GM19193 (cell line): Measurements from ENCODE around the gene SYNGR3.

Experiments used
- POLR2A ChIP-seq: IDR thresholded peaks from 4 replicates; pipeline ENCODE4 v1.6.1; 2011; ENCODE audit not compliant: insufficient read depth, insufficient read length; ENCODE audit errors: extremely low read depth

SYNGR3 gene

DNA sequence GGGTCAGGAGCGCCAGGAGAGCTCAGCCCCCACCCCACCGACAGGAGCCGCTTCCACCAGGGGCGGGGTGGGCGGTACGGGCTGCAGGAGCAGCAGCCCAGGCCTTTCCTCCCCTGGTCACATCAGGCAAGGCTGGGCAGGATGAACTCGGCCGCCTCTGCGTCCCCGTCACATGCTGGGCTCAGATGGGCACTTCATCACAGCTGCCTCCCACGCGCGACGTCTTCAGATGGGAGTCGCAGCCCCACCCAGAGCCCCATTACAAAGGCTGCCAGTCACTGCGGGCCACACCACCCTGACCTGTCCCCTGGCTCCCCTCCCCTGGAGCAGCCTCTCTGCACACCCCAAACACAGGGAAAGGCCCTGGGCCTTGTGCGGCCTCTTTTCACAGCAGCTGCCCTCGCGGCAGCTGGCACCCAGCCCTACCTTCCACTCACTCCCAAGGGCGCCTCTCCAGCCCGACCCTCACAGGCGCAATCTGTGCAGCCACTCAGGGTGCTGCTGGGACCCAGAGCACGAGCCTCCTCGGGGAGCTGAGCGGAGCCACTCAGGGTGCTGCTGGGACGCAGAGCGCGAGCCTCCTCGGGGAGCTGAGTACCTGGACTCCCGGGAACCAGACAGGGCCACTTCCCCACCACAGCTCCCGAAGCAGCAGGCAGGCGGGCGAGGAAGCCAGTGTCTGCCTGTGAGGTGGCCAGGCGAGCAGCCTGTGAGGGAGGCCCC is 15.2 kb downstream of the SYNGR3 start:
- no peak for TF ChIP-seq POLR2A

- TF ChIP-seq POLR2A, result no peak
Measured at GRCh38 chr16:2005646-2006045, 15.9 kb downstream of the SYNGR3 start.

DNA sequence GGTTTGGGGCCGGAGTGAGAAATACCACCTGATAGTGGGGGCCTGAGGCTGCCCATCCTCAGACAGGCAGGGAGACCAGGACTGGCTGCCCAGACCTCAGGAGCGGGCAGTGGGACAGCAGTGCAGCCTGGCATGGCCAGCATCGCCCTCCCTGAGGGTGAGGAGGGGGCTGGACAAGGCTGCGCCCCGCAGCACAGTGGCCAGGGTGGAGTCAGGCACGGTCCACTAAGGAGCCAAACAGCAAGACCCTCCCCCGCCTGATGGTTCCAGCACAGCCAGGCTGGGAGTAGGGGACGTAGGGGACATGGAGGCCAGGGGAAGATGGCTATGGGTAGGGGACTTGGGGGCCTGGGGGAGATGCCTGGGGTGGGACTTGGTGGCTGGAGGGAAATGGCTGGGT is 16.5 kb downstream of the SYNGR3 start:
- no peak for TF ChIP-seq POLR2A

DNA sequence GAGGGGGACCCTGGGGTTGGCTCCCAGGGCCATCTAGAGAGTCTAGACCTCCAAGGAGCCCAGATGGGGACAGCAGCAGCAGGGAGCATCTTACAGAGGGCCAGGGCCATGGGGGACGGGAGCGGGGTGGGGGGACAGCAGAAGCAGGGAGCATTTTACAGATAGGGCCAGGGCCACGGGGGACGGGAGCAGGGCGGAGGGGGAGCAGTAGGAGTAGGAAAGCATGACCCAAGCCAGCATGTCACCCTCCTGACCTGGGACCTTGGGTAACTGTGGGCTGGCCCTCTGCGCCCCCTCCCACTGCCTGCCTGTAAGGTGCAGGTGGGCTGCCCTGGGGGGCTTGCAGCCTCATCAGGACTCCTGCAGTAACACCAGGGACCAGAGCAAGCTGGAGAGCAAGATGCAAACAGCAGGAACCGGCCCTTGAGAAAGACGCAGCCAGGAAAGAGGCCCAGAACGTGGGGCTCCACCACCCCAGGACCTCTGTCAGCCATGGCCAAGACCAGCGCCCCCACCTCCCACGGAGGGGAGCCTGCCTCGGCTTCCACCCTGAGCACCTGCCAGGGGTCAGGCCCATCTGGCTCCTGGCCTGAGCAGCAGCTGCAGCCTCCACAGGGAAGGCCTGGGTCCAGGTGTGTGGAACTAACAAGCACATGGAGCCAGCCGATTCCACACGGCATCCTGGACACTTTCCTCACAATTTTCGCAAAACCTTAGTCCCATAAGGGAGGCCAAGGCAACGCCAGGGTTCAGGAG is 17.5 kb downstream of the SYNGR3 start:
- no peak for TF ChIP-seq POLR2A

GRCh38 chr16:2008009-2008526 is 18.3 kb downstream of the SYNGR3 start:
- TF ChIP-seq POLR2A, result peak; percentile 30

DNA sequence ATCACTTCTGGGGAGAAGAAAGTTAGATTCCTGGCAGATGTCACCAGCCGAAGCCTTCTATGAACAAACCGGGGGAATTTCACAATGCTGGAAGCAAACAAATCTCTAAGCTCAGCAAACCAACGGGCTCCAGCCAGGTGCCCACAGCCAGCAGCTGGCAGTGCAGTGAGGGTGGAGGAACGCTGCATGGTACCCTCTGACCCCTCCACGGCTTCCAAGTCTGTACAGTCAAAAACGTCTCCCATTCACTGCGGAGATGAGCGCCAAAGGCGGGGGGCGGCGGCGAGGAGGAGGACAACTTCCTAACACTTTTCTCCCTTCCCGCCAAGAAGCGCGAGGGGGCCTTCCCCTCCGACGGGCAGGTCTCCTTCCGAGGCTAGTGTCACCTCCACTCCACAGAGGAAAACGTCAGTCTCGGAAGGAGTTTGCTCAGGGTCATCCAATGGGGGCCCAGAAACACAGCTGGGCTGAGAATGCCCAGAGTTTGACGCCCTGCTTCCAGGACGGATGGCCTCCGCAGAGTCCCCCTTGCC is 18.9 kb downstream of the SYNGR3 start:
- TF ChIP-seq POLR2A, result no peak

- TF ChIP-seq POLR2A, result no peak
Measured at GRCh38 chr16:2009164-2009711, 19.5 kb downstream of the SYNGR3 start.

- peak; percentile 97 for TF ChIP-seq POLR2A
Measured at GRCh38 chr16:2009791-2010510, 20.2 kb downstream of the SYNGR3 start, which contains the start of gene ZNF598. ZNF598 (minus strand) TSS chr16:2009821.

GRCh38 chr16:2013527-2013926 is 23.8 kb downstream of the SYNGR3 start:
- no peak for TF ChIP-seq POLR2A

DNA sequence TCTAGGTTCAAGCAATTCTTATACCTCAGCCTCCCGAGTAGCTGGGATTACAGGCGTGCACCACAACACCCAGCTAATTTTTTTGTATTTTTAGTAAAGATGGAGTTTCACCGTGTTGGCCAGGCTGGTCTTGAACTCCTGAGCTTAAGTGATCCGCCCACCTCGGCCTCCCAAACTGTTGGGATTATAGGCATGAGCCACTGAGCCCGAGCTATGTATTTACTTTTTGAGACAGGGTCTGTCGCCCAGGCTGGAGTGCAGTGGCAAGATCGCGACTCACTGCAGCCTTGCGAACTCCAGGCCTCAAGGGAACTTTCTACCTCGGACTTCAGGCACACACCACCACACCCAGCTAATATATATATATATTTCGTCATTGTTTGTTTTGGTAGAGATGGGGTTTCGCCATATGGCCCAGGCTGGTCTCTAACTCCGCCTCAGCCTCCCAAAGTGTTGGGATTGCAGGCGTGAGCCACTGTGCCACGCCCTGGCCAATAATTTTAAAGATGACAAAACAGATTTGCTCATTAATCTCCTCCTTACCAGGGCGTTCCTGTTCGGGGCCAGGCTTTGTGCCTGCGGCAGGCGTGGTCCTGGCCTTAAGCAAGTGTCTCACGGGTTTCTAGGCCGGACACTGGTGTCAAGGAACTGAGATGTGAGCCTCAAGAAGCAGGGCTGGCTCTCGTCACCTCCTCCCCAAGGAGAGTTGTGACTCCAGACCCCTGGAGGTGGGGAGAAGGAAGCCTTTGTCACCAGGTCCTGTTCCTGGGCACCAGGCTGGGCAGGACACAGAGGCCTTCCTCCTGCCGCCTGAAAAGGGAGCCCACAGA is 25.6 kb downstream of the SYNGR3 start:
- no peak for TF ChIP-seq POLR2A

GRCh38 chr16:2015947-2016208 is 26.1 kb downstream of the SYNGR3 start:
- TF ChIP-seq POLR2A, result no peak

- TF ChIP-seq POLR2A, result no peak
Measured at GRCh38 chr16:2016407-2016922, 26.7 kb downstream of the SYNGR3 start.

GRCh38 chr16:2019518-2019920 is 29.7 kb downstream of the SYNGR3 start, which contains the start of gene NPW:
NPW (plus strand) TSS chr16:2019785.
- TF ChIP-seq POLR2A, result no peak
